Measurements from ENCODE around the gene PREB.

The PREB gene

DNA sequence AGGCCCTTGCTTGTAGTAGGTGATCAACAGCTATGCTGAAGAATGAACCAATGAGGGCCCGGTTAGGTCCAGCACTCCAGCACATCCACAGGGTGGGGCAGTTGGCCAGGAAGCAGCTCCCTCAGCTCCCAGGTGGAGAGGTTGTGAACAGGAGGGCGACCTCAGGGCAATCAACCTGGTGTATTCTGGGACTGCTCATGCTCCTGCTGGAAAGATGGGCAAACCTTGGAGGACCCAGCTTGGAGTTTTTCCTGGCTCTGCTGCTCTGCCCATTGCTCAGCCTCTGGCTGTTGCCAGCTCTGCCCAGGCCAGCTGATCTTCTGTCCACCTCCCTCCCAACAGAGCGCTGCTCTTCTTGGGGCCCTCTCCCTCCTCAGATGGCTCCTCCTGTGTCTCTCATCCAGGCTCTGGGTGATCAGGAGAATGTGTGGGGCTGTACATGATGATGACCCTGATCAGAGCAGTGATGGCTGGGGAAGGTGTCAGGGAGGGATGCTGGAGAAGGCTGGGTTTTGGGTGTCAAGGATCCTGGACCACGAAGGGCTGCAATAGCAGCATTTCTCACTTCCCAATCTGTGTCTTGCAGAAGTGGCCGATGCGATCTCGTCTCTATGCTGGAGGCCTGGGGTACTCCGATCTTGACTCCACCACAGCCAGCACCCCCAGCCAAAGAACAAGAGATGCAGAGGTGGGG, 17.8 kb upstream of the PREB start:
- DNase-seq = no peak

DNA sequence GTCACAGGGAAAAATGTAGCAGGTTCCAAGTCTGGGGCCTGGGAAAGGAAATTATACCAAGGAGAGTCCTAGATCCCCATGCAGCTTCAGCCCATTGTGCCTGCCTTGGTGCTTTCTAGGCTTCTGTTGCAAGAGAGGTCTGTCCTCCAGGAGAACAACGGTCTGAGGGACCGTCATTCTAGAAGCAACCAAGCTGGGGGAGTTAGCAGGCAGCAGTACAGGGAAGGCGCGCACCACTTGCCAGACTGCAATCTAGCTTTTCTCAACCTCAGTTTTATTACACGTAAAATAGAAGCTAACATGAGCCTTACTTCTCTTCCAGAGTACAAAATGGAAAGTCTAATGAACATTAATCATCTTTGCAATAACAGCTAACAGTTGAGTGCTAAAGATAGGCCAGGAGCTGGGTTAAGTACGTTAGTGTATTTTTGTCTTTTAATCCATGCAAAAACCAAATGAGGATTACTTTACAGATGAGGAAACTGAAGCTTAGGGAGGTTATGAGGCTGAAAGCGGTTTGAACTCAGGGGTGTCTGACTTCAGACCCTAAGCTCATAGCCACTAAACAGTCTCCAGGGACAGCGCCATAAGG, 16.3 kb upstream of the PREB start:
- no peak for DNase-seq

DNA sequence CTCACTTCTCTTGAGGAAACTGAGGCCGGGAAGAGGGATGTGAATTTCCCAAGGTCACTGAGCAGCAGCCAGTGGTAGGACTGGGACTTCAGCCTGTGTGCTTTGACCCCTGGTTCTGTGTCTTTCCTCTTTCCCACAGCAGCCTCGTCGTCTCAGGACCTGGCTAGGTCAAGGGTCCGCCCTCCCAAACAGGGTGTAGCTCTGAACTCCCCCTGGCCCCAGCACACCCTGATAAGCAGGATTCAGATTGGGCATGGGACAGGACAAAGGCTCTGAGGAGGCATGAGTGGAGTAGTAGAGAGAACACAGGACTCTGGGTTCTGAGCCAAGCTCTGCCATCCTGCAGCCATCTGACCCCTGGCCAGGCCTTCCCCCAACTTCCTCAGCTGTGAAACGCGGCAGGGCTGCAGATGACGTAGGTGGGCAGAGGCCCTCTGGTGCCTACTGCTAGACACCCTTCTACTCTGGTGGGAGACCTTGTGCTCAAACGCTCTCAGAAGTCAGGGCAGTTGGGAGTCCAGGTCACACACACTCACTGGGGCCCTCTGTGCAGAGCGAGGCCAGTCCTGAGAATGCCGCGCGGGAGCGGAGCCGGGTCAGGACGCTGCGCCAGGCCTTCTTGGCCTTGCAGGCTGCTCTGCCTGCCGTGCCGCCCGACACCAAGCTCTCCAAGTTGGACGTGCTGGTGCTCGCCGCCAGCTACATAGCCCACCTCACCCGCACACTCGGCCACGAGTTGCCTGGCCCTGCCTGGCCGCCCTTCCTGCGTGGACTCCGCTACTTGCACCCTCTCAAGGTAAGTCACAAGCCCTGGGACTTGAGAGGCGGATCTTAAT, 15.4 kb upstream of the PREB start:
- DNase-seq = no peak

DNA sequence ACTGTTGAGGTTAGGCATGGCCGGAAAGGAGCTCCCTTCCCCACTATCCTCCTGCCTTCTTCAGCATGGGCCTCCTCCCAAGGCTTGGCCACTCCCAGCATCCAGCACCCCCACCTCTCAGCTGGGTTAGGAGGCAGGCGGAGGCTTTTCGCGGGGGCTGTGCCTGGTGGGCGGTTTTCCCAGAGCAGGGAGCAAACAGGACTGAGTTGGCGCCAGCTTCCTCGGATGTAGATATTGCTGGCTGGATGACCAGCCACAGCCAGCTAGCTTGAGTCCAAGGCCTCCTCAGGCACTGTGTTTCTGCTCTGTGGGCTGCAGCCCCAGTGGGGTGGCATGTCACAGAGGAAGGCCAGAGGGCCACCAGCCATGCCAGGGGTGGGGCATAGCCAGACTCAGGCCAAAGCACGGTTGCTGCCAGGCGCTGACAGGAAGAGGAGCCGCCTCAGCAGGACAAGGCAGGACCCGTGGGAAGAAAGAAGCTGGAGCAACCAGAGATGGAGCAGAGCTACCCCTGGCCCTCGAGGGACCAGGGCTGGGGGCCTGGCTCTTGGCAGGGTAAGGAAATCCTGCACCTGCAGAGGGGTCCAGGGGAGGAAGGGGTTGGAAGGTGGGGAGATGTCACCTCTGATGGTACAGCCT, 14.5 kb upstream of the PREB start, which contains the start of gene TCF23:
TSS of gene TCF23 (plus strand) at position 204 of the 639 bp plus-strand sequence. CDS start at position 334, 130 bp downstream.
- no peak for DNase-seq

DNA sequence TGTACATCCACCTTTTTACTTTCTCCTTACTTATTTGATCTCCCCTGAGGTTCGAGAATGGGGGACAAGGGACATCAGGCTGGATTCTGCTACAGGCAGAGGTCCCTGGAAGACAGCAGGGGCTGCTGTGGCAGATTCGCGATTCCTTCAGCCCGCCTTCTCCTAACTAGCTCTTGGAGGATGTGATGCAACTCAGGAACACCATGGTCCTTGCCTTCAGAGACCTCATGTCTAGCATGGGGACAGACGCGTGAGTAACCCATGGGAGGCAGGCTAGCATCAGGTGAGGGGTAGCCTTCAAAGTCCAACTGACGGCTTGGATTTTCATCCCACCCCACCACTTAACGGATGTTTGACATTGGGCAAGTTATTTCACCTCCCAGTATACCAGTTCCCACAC, 13.5 kb upstream of the PREB start:
- DNase-seq = no peak

DNA sequence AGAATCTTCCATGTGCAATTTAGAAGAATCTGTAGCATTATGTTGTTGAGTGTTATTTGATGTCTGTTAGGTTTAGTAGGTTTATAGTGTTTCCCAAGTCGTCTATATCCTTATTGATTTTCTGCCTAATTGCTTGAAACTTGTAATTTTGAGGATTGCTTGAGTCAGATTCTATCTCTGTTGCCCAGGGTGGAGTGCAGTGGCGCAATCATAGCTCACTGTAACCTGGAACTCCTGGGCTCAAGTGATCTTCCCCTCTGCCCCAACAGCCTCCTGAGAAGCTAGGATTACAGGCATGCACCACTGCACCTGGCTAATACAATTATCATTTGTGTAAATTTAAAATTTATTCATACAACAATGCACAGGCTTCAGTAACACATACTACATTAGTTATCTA, 11.2 kb upstream of the PREB start:
- no peak for DNase-seq

DNA sequence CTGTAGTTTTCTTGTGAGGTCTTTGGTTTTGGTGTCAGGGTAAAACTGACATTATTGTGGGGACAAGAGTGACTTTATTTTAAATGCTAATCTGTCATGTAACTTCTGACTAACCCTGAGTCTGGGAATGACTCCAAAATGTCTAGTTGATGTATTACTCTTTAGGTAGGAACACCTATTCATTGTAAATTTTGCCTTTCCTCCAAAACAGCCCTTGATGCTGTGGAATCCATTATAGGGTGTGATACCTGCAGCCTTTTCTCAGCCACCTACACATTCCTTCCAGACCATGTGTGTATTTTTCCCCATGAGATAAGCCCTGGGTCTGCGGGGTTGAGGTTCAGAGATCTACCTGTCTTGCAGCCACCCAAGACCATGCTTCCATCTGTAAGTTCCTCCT, 8.8 kb upstream of the PREB start:
- DNase-seq = no peak

DNA sequence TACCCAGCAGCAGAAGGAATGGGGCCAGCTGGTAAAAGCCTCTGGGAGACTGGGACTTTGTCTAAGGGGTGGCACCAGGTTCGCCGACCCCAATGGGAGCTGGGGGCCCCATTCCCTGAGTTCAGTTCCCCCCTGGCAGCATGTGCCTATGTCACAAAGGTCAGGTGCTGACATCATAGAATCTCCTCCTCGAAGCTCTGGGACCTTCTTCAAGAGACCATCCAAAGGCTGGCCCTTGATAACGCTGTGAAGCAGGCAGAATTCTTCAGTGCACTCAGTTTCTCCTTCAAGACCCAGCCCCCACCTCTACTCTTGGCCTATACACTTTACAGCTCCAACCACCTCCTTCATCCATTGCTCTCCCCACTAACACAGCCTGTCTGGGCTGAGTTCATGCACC, 4.9 kb upstream of the PREB start, which contains the start of gene PRR30:
TSS of gene PRR30 (minus strand) at position 101 of the 400 bp plus-strand sequence. CDS start 1,081 bp downstream, outside the sequence.
- no peak for DNase-seq

DNA sequence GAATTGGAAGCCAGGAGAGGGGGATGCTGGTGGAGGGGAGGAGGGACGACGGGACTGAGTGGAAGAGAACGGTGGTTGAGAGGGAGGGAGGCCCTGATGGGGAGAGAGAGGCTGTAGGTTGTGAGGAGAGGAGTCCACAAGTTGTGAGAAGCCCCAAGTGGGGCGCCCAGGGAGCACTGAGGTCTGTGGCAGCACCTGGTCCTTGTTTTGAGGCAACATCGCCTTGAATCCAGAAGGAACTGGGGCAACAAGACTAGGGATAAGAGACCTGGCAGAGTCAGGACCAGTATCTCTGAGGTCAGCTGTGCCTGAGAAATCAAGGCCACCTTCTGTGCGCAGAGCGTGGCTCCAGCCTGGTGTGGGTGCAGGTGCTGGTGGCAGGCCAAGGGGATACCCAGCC, 3.7 kb upstream of the PREB start:
- no peak for DNase-seq

DNA sequence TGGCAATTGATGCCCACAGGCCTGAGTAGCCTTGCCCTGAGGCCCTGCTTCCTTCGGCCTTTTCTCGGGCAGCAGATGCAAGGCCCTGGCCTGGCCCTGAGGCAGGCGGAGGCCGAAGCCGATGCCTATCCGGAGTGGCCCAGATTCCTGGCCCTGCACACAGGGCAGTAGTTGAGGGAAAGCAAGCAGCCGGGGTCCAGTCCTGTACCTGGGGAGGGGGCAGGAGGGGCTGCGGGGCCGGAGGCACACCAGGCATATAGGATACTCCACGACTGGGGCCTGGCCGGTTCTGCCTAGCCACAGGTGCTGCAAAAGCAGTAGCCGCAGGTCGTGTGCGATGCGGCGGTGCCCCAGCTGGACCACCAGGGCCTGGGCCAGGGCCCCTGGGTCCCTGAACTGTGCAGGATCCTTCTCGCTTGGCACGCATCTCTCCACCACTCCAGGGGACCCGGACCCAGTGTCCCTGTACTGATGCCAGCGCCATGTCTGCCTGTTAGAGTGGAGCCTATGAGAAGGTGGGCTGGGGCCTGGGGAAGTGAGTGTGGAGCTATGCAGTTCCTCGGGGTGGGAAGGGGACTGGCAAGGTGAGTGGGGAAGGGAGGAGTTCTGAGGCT, 3.0 kb upstream of the PREB start:
- no peak for DNase-seq

DNA sequence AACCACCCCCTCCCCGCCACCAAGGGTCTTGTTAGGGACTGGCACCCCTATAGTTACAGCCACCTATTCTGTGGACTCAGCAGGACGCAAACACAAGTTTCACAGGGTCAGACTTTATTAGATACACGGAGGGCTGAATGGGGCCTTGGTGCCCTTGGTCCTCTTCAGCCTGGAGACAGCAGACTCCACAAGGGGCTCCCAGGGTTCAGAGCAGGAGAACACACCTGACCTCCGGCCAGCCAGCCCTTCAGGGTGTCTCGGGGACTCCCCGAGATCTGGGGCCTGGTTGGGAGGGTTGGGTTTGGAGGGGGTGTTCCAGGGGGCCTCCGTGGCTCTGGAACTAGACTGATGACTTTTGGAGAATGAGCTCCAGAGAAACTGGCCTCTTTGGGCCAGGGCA, 2.3 kb upstream of the PREB start:
- DNase-seq = no peak

DNA sequence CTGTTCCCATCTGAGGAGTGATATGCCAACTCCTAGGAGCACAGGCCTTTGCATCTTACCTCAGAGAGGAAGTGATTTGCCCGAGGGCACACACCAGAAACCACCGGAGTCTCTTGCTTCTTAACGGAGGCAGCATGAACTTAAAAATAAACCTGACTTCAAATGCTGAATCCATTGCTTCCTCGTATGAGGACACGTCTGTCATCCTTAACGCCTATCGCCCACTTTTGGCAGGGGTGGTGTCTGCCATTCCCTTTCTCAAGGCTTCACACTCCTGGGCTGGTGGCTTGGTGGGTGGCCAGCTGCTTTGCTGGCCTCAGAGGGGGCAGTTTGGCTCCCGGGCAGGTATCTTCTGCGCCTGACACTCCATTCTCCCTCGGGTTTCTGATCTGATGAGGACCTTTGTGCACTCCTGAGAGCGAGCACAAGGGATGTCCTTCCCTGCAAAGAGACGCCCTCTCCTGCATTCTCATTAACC, 1.1 kb upstream of the PREB start:
- DNase-seq = no peak

DNA sequence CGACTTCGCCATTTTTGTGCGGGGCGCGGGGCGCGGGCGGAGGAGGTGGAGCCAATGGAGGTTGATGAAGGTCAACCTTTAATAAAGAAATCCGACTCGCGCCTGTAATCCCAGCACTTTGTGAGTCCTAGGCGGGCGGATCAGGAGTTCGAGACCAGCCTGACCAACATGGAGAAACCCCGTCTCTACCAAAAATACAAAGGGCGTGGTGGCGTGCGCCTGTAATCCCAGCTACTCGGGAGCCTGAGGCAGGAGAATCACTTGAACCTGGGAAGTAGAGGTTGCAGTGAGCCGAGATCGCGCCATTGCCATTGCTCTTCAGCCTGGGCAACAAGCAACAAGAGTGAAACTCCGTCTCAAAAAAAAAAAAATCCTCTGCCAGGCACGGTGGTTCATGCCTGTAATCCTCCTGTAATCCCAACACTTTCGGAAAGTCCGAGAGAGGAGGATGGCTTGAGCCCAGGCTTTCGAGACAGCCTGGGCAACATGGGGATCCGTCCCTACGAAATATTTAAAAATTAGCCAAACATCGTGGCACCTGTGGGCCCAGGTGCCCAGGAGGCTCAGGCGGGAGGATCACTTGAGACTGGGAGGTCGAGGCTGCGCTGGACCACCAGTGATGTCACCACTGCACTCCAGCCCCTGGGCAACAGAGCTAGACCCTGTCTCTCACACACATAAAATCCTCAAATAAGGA, 493 bp upstream of the PREB start:
- no peak for DNase-seq

DNA sequence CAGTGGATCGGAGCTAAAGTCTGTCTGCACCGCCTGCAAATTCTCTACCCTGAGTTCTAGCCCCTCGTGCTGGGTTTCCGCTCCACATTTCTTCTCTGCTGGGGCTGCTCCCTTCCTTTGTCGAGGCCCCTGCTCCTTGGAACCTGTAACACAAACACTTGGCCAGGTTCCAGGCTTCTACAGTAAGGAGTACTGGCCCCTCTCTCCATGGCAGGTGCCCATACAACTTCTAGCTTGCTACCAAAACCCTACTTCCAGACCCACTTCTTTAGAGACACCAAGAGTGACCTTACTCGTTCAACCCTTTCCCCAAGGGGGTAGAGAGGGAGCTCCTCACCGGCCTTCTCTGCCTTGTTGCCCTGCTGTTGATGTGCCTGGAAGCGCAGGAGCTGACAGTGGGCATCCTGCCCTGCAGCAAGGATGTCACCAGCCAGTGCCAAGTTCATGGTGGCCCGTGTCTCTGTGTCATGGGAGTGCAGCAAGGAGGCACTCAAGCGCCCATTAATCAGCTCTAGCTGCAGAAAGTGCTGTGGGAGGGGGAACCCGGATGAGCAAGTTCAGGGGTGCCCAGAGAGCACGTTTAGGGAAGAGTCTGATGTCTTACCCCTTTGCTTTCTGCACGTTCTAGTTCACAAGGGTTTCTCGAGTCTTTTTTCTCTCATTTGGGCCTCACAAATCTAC, 1.1 kb downstream of the PREB start:
- DNase-seq = no peak

DNA sequence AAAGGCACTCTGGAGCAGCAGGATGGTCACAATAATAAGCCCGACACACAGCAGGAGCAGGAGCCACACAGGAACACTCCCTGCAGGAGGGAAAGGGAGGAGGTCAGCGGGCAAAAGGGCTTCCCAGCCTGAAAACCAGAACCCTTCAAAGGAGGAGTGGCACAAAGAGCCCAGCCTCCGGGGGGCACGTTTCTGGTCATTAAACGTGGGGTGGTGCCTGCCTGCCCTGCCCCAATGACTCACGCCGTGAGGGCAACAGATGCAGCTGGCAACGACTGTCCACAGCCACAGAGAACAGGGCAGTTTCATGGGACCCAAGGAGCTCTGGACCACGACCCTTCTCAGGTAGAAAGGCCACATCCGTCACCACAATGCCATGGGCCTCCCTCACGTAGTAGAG, 3.0 kb downstream of the PREB start:
- no peak for DNase-seq

DNA sequence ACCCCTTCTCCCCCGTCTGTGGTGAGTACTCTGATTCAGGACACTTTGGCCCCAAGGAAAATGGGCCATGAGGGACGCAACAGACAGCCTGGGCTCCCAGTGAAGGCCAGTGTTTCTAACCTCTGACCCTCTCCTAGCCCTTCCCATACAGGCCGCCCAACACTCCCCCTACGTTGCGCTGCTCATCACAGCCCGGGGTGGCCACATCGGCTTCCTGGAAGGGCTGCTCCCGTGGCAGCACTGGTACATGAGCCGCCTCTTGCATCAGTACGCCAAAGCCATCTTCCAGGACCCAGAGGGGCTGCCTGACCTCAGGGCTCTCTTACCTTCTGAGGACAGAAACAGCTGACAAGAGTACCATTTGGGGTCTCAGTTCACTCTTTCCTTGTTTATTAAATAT, 4.0 kb downstream of the PREB start:
- no peak for DNase-seq

DNA sequence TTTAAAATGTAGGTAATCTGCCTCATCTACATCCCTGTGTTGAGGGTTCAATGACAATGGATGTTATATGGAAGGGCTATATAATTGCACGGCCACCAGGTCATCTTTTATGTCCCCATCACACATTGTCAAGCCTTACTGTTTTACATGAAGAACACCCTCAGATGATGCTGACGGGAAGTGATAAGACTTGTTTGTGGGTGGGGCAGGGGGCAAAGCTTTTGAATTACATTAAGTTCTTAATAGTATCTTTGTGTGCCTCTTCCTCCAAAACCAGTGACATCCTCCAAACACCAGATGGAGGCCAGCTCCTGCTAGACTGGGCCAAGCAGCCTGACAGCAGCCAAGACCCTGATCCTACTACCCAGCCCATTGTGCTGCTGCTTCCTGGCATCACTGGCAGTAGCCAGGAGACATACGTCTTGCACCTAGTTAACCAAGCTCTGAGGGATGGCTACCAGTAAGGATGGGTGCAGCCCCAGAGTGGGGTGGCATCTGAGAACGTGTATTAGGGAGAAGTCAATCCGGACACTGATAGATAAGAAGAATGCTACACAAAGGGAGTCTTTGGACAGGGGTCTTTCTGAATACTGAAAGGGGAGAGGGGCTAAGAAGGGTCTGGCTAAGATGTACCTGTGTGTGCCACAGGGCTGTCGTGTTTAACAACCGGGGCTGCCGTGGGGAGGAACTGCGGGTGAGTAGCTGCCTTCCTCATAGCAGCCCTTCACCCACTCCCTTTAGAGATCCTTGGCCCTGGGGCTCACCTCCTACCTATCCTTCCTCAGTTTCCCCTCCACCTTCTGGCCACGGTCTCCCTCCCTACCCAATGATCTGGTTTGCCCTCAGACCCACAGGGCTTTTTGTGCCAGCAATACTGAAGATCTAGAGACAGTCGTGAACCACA, 5.5 kb downstream of the PREB start:
- DNase-seq = no peak

DNA sequence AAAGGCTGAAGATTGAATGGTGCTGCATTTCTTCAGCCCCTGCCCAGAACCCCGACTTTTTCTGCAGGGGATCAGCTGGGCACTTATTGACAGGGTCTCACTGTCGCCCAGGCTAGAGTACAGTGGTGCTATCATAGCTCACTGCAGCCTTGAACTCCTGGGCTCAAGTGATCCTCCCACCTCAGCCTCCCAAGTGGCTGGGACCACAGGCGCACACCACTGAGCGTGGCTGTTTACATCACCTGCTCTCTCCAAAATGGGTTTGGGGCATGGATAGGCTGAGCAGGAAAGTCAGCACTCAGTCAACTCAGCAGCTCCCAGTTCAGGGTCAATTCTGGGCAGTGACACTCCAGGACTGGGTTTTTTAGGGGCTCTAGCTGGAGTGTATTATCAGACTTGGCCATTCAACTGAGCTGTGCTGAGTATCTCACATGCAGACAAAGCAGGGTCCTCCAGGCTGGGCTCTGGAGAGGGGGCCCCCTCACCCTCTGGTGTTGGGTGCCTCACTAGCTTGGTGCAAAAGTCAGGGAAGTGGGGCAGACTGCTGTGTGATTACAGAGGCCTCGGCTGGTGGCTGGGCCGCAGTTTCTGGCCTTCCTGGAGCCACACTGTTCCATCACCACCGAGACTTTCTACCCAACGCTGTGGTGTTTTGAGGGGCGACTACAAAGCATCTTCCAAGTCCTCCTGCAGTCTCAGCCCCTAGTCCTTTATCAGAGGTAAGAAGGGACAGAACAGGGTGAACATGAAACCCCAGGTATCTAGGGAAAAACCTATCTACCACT, 6.4 kb downstream of the PREB start:
- no peak for DNase-seq

DNA sequence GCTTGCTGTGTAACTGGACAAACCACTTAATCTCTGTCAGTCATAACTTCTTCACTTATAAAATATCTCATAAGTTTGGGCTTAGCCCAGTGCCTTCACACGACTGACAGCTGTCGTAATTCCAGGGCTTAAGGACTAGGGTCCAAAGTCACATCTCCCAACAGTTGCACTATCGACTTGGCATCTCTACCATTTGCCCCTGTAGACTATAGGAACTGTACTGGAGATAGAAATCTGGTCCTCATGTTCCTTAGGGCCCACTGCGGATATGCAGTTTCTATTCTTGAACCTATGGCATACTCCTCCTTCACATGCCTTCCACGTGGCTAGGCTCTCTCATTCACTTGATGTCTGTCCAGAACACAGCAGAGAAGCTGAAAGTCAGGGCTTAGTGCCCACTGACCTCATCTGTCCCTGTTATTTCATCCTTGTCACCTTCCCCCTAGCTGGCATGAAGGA, 8.2 kb downstream of the PREB start:
- DNase-seq = no peak

Data from eye (tissue), 1 donor.